Right renal cortex interstitium (tissue), 3 donors: Measurements from ENCODE around the gene C9orf72. TPM values are rescaled to one million over a fixed set of nuclear protein-coding genes. Genes with fewer than 3 reads are reported as not detected.
A peak's percentile ranks its signal among the peaks of the same experiment; 100 is the strongest.
"Not testable (repeated sequence)": the region's sequence is repeated elsewhere in the genome, so short reads cannot be mapped to it uniquely, and the experiment has no call there.

Experiments
- DNase-seq, 3 donors: peaks; one replicate each; pipeline ENCODE4 v3.0.0-alpha.2; 2013; ENCODE audit warnings: low read depth in 3 of 3, low spot score in 2 of 3
- polyA plus RNA-seq, 3 donors: library from polyadenylated mRNA; unstranded; fragments of 120-200 nt; gene quantifications; one replicate each; pipeline ENCODE4 v1.2.1, GENCODE V29; 2013; ENCODE audit not compliant: insufficient read length in 3 of 3

Gene C9orf72, protein sequence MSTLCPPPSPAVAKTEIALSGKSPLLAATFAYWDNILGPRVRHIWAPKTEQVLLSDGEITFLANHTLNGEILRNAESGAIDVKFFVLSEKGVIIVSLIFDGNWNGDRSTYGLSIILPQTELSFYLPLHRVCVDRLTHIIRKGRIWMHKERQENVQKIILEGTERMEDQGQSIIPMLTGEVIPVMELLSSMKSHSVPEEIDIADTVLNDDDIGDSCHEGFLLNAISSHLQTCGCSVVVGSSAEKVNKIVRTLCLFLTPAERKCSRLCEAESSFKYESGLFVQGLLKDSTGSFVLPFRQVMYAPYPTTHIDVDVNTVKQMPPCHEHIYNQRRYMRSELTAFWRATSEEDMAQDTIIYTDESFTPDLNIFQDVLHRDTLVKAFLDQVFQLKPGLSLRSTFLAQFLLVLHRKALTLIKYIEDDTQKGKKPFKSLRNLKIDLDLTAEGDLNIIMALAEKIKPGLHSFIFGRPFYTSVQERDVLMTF
- 10 to 100 TPM; 18.3 to 20.4 (median 19.8) TPM for polyA plus RNA-seq

DNA sequence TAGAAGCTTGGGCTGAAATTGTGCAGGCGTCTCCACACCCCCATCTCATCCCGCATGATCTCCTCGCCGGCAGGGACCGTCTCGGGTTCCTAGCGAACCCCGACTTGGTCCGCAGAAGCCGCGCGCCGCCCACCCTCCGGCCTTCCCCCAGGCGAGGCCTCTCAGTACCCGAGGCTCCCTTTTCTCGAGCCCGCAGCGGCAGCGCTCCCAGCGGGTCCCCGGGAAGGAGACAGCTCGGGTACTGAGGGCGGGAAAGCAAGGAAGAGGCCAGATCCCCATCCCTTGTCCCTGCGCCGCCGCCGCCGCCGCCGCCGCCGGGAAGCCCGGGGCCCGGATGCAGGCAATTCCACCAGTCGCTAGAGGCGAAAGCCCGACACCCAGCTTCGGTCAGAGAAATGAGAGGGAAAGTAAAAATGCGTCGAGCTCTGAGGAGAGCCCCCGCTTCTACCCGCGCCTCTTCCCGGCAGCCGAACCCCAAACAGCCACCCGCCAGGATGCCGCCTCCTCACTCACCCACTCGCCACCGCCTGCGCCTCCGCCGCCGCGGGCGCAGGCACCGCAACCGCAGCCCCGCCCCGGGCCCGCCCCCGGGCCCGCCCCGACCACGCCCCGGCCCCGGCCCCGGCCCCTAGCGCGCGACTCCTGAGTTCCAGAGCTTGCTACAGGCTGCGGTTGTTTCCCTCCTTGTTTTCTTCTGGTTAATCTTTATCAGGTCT, at the start of gene C9orf72:
C9orf72 (minus strand) TSS at position 564 of the 716 bp plus-strand sequence. CDS start 6,361 bp downstream, outside the sequence.
- peak in 2 of 3 donors; percentile 48 to 54 for DNase-seq

DNA sequence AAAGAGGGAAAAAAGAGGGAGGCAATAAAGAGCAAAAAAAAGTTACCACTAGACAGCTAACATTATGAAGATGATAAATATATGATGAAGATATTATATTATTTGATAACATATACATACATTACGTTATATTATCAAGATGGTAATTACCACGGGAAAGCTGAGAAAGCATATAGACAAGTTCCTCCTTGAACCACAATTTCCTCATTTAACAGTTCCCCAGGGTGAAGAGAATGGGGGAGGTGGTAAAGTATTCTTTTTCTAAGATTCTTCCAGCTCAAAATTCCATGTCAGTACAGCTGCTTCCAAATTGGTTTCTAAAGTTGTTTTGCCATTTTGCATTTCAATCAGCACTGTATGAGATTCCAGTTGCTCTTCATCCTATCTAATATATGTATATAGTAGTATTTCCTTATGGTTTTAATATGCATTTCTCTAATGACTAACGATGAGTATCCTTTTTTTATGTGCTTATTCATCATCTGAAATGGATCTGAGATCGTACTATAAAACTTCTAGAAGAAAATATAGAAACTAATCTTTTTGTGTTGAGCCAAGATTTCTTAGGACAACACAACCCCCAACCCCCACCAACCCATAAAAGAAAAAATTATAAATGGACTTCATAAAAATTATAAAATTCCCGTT, 49.5 kb upstream of the C9orf72 start:
- DNase-seq = no peak

DNA sequence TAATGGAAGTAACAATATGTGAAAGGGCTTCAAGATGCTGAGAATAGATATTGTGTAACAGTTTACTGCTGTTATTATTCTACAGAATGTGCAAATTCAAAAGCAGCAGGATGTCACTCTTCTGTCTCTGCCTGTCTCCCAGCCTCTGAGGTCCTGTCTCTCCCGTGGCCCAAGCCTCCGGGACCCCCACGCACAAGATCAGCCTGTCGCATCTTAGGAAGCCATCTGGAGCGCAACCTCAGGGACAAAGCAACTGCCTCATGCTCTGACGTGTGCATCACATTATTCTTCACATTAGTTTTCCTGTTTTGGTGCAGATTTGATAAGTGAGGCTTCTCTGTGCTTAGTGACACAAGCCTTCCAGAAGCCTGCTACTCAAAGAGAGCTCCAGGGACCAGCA, 46.5 kb upstream of the C9orf72 start:
- no peak for DNase-seq

DNA sequence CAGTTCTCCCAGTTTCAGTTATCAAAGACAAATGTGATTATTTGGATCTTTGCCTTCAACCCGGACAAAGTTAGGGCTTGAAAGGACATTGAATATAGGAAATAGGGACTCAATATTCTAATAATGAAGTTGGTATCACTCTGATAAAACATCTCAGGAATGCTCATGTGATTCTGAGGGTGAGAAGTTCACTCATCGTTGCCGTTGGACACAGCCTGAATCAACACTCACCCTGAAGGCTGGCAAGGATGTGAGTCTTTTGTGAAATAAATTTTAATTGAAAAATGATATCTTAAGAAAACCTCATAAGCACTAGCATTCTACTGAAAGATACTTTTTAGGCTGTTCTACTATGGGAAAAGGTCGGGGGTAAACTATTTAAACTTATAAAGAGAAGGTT, 44.8 kb upstream of the C9orf72 start:
- no peak for DNase-seq

DNA sequence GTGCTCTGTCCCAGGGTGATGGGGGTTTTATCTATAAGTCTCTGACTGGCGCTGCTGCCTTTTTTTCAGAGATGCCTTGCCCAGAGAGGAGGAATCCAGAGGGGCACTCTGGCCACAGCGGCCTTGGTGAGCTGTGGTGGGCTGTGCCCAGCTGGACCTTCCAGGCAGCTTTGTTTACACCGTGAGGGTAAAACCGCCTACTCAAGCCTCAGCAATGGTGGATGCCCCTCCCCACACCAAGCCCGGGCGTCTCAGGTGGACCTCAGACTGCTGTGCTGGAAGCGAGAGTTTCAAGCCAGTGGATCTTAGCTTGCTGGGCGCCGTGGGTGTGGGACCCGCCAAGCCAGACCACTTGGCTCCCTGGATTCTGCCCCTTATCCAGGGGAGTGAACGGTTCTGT, 41.3 kb upstream of the C9orf72 start:
- no peak for DNase-seq

DNA sequence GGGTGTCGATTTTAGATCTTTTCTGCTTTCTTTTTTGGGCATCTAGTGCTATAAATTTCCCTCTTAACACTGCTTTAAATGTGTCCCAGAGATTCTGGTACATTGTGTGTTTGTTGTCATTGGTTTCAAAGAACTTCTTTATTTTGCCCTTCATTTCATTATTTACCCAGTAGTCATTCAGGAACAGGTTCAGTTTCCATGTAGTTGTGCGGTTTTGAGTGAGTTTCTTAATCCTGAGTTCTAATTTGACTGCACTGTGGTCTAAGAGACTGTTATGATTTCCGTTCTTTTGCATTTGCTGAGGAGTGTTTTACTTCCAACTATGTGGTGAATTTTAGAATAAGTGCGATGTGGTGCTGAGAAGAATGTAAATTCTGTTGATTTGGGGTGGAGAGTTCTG, 38.8 kb upstream of the C9orf72 start:
- not testable (repeated sequence) for DNase-seq

DNA sequence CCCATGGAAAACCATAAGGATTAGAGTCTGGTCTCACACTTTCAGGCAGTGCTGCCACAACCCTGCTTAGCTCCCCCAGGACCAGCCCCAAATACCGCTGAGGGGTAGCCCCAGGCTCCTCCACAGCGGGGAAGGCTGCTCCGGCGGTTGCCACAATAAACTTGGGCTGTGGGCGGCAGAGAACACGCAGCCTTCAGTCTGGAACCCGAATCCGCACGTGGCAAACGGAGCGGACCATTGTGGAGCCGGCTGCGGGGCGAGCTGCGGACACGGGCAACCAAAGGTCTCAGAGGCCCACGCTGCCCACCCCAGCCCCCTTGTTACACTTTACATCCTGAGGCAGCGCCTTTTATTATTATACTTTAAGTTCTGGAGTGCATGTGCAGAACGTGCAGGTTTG, 37.3 kb upstream of the C9orf72 start:
- DNase-seq = no peak

DNA sequence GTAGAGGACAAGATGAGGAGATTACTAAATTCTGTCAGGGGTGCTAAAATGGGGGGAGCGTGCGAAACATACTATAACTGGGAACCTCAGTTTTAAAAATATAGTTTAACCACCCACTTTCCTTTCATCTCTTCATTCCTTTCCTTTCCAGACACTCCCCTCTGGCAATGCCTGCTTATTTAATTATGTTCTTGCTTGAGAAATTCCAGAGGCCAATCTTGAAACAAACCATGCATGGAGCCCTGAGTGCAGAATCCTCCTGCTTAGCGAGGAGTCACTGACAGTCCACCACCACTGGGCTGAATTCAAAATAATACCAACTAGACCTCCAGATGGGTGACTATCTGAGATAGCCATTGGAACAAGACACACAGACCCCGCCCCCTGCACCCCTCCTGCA, 29.7 kb upstream of the C9orf72 start:
- DNase-seq = no peak

DNA sequence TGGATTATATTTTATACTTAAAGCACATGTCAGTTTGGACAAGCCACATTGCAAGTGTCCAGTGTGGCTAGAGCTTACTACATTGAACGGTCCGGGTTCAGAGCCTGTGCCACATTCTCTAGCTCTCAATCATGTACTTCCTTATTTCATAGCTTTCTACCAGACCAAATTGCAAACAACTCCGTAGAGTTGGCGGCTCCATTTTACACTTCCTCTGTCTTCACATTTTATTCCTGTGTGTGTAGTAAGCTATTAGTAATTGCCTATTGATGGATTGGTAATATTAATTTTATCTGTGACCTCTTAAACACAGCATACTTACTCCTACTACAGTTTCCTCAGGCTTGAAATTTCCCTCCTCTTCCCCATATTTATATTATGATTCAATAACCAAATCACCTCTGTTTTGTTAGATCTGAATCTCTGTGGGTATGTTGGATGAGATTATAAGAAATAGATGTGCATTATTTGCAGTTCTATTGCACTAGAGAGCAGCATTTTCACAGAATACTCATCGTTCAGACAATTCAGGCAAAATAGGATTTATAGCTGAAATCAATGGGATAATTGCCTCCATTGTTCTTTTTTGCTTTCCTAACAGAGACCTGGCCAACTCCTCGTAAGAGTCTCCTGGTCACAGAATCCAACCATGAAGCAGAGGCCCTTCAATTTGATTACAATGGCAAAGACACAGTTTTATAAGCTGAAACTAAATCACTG, 29.0 kb upstream of the C9orf72 start:
- DNase-seq = no peak

DNA sequence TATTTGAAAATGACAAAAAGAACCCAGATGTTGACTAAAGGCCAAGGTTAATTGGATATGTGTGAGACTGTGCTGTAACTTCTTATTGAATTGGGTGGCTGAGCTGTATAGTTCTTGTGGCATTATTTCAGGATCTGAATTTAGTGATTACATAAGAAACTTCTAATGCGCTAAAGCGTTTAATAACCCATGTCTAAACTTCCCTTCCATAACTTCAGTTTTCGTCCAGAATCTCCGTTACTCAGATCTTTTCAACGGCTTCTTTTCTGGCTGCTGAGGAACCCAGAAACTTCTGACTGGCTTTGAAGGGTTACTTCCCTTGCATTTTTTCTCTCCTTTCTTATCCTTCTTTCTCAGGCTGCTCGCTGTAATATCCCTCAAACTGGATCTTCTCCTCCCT, 28.1 kb upstream of the C9orf72 start:
- no peak for DNase-seq

DNA sequence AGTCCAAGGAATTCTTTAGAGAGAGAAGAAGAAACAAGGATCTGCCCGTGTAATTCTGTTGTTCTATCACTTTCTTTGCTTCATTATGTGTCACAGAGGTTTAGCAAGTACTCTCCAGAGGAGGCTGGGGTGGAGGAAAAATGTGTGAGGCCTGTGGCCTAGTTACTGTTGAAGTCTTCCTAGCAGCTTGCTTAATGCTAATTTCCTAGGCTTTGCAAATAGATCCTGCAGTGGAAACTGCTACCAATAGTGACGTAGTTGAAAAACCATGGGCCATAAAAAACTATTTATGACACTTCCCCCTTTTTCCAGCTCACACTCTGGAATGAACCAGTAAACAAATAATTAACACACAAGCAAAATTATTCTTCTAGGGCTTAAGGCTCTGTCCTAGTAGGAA, 27.0 kb upstream of the C9orf72 start:
- no peak for DNase-seq

DNA sequence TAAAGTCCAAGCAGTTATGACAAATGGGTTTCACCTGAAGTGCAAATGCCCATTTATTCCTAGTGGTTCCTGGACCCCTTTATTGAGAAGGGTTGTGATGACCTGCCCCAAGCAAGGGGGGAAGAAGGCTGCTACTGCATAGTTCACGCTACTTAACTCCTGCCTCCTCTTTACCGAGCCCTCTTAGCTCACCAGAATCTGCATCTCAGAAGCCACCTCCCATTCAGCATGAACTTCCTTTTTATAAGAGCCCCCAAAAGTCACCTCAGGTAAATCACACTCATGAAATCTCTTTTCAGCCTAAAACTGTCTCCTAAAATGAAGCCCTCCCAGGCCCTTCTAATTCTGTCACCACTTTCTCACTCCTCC, 26.6 kb upstream of the C9orf72 start:
- DNase-seq = no peak

DNA sequence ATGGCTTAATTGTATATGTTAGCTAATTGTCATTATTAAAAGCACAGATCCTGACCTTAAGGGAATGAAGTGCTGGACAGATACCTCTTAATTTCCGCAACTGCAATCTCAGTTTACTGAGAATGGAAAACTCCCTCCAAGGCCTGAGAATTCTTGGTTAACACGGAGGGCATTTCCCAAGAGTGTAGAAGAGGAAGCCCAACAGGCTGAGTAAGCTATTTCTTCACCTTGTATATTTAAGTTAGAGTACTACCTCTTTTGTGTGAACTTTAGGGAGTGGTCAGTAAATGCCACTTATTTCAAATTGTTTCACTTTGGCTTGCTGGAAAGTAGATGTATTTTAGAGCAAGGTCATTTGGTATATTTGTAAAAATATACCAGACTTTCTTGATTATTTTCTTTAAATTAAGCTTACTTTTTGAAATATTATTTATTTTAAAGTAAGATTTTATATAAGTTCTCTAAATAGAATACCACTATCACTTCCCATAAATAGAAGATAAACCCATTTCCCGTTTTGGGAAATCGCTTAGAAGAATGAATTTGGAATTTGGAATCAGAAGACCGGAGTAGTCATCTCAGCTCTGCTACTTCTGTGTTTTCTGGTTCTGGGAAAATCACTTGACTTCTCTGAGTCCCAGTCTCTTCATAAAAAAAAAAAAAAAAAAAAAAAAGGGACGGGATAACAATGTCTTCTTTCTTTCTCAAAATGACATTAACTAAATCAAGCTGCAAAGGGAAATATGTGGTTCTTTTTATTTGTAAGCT, 26.0 kb upstream of the C9orf72 start:
- no peak for DNase-seq

DNA sequence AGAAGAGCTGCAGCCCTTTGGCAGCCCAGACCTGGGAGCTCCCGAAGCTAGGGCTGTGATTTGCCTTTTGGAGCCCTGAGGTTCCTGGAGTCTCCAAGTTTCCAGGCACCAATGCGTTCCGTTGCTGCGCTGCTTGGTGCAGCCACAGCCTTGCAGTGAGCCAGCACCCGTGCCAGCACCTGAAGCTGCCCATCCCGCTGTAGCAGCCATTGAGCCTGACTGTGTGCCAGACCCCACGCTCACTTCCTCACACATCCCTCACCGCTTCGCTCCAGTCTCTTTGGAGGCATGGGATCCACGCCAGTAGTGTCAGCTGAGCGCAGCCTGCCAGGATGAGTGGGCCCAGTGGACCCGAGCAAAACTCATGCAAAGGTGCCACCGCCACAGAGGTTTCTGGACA, 22.5 kb upstream of the C9orf72 start:
- no peak for DNase-seq

DNA sequence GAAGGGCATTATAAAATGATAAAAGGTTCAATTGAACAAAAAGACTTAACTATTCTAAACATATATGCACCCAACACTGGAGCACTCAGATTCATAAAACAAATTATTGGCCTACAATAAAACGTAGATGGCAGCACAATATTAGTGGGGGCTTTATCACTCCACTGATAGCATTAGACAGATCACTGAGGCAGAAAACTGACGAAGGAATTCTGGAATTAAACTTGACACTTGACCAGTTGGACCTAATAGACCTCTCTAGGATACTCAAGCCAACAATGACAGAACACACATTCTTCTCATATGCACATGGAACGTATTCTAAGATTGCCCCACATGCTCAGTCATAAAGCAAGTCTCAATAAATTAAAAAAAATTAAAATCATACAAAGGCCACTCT, 18.4 kb upstream of the C9orf72 start:
- no peak for DNase-seq

DNA sequence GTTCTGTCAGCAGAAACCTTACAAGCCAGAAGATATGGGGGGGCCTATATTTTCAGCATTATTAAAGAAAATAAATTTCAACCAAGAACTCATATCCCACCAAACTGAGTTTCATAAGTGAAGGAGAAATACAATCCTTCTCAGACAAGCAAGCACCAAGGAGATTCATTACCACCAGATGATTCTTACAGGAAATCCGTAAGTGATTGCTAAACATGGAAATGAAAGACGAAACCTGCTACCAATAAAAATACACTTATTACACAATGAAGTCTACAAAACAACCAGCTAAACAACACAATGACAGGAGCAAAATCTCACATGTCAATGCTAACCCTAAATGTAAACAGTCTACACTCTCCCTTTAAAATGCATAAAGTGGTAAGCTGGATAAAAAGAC, 17.8 kb upstream of the C9orf72 start:
- DNase-seq = no peak

DNA sequence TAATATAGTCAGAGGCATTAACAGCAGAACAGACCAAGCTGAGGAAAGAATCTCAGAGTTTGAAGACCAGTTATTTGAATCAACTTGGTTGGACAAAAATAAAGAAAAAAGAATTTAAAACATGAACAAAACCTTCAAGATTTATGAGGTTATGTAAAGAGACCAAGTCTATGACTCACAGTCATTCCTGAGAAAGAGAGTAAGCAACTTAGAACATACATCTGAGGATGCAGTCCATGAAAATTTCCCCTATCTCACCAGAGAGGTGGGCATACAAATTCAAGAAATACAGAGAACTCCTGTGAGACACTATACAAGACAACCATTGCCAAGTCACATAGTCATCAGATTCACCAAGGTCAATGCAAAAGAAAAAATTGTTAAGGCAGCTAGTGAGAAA, 17.4 kb upstream of the C9orf72 start:
- no peak for DNase-seq

DNA sequence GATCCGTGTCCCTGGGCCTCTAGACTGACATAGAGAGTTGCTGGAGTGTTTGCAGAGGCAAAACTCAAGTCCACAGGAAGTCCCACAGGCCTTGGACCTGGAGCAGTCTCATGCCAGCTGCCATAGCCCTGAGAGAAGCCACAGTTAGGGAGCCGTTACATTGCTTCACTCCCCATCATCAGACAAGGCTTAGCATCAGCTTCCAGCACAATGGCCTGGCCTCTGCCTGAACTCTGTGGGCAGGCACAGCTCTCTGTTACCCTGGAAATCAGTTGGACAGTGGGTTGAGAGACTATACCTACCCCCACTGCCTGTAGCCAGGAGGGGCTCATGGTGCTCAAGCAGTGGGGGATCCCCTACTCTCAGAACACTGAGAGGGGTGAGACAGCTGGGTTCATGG, 16.2 kb upstream of the C9orf72 start:
- no peak for DNase-seq

DNA sequence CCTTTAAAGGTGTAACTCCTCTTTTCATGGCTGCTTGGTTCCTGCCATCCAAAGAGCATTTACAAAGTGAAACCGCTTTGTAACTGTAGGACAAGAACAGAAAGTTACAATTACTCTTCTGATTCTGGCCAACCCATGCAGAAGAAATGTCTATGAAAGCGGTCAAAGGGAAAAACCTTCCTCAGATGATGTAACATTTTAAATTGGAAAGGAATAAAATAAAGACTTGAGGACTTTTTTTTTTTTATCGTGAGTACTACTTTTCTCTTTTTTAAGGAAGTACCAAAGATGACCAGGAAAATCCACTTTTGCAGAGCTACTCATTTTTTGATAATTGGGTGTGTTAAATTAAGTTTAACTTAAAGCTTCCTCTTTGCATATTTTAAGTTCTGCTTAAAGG, 13.0 kb upstream of the C9orf72 start:
- DNase-seq = no peak

DNA sequence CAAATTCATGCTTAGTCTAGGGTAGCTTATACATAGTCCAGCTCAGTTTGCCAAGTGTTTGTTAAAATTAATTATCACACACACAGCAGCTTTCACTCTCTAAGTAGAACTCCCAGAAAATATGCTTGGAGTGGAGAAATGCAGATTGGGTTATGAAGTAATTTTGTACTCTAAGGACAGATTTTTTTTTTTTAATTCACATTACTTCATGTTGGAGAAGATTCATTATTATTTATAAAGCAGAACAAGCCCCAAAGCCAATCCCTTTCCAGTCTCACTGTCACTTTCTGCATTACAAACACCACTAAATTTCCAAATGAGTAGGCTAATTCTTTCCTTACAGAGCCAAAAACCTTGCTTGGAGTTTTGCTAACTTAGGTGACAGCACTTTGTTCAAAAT, 11.7 kb upstream of the C9orf72 start:
- no peak for DNase-seq
